ENCODE measurements around the gene HELZ. TPM values are rescaled to one million over a fixed set of nuclear protein-coding genes. Genes with fewer than 3 reads are reported as not detected.

The HELZ gene
- polyA plus RNA-seq, 3 donors: 24.8 to 44.1 (median 39.9) TPM

- Histone ChIP-seq H3K36me3 (replicated peaks in 1 of 2; ENCODE audit: control insufficient read depth in 1 of 2, insufficient read depth in 2 of 2, low read length in 2 of 2) (peaks cover 49 to 87% of the 10 kb centered on the region in 2 donors), H3K27me3 (ENCODE audit: control insufficient read depth in 2 of 2, insufficient read depth in 2 of 2, low read length in 2 of 2) (no peaks in the 10 kb centered on the region), H3K27ac (ENCODE audit: low read depth in 1 of 2, low read length in 2 of 2) (no peak overlapping the region), H3K9me3 (replicated peaks in 1 of 2; ENCODE audit: control insufficient read depth in 1 of 2, insufficient read depth in 1 of 2, low read length in 2 of 2) (no peaks in the 10 kb centered on the region), H4K20me1 (ENCODE audit: insufficient read depth, low read length) (peaks cover 64% of the 10 kb centered on the region), H3K4me3 (replicated peaks in 1 of 3; ENCODE audit: low read depth in 2 of 3, low read length in 3 of 3) (no peak overlapping the region), H3K9ac (ENCODE audit: insufficient read depth, low read length, poor library complexity, severe bottlenecking) (no peak overlapping the region), H3K4me2 (replicated peaks; ENCODE audit: extremely low read depth, low read length, poor library complexity, severe bottlenecking) (no peak overlapping the region), H2AFZ (ENCODE audit: insufficient read depth, low read depth, low read length, poor library complexity, severe bottlenecking) (no peak overlapping the region), H3K79me2 (ENCODE audit: insufficient read depth, low read length) (no peaks in the 10 kb centered on the region), H3K4me1 (ENCODE audit: control insufficient read depth in 1 of 2, insufficient read depth in 2 of 2, low read length in 2 of 2) (no peaks in the 10 kb centered on the region)
- Mint-ChIP-seq H3K9me3 (no peaks in the 10 kb centered on the region), H3K27ac (no peak overlapping the region), H3K4me3 (no peak overlapping the region), H3K27me3 (ENCODE audit: low read depth in 3 of 3) (no peaks in the 10 kb centered on the region), H3K36me3 (peaks cover 49 to 71% of the 10 kb centered on the region in 2 donors), H3K4me1 (no peaks in the 10 kb centered on the region)
- no CpG with 5 or more reads among the region's 1 CpG for WGBS (ENCODE audit: insufficient coverage)
- intact Hi-C loops (cut with micrococcal nuclease): no loop called here
- TF ChIP-seq CTCF (IDR thresholded peaks at IDR 0.05): no peak
- no peak for DNase-seq
Observed at GRCh38 chr17:67183531-67183930, 61.5 kb downstream of the HELZ start.

- intact Hi-C loops (cut with micrococcal nuclease): no loop called here
Observed at GRCh38 chr17:67181825-67182224, 63.2 kb downstream of the HELZ start.

More at GRCh38 chr17:67181825-67182224, 63.2 kb downstream of the HELZ start:
- Histone ChIP-seq H3K27ac (ENCODE audit: low read depth in 1 of 2, low read length in 2 of 2) (no peak overlapping the region), H3K4me1 (ENCODE audit: control insufficient read depth in 1 of 2, insufficient read depth in 2 of 2, low read length in 2 of 2) (no peaks in the 10 kb centered on the region), H3K27me3 (ENCODE audit: control insufficient read depth in 2 of 2, insufficient read depth in 2 of 2, low read length in 2 of 2) (no peaks in the 10 kb centered on the region), H3K79me2 (ENCODE audit: insufficient read depth, low read length) (no peaks in the 10 kb centered on the region), H3K9ac (ENCODE audit: insufficient read depth, low read length, poor library complexity, severe bottlenecking) (no peak overlapping the region), H4K20me1 (ENCODE audit: insufficient read depth, low read length) (peaks cover 47% of the 10 kb centered on the region), H2AFZ (ENCODE audit: insufficient read depth, low read depth, low read length, poor library complexity, severe bottlenecking) (no peak overlapping the region), H3K4me2 (replicated peaks; ENCODE audit: extremely low read depth, low read length, poor library complexity, severe bottlenecking) (no peak overlapping the region), H3K9me3 (replicated peaks in 1 of 2; ENCODE audit: control insufficient read depth in 1 of 2, insufficient read depth in 1 of 2, low read length in 2 of 2) (no peaks in the 10 kb centered on the region), H3K4me3 (replicated peaks in 1 of 3; ENCODE audit: low read depth in 2 of 3, low read length in 3 of 3) (no peak overlapping the region), H3K36me3 (replicated peaks in 1 of 2; ENCODE audit: control insufficient read depth in 1 of 2, insufficient read depth in 2 of 2, low read length in 2 of 2) (peaks cover 51 to 85% of the 10 kb centered on the region in 2 donors)
- Mint-ChIP-seq H3K4me3 (no peak overlapping the region), H3K36me3 (peaks cover 47 to 64% of the 10 kb centered on the region in 2 donors), H3K4me1 (no peaks in the 10 kb centered on the region), H3K9me3 (no peaks in the 10 kb centered on the region), H3K27me3 (ENCODE audit: low read depth in 3 of 3) (no peaks in the 10 kb centered on the region), H3K27ac (peak overlapping the region in 3 of 7 donors; percentile 20 to 43 (median 33))
- 91% methylated on average over 2 of the region's 3 CpGs for whole genome bisulfite sequencing (ENCODE audit: insufficient coverage)
- no peak for TF ChIP-seq CTCF (IDR thresholded peaks at IDR 0.05)
- DNase-seq: no peak

All from CD14-positive monocyte (primary cell).